Astrocyte (in vitro differentiated cells and primary cell): ENCODE measurements around the gene WDR86.

Experiments used
- CTCF ChIP-seq: IDR thresholded peaks from 2 replicates; pipeline ENCODE4 v1.5.1; 2011; ENCODE audit warnings: low read depth, mild to moderate bottlenecking, inconsistent platforms, low read length, moderate library complexity; ENCODE audit not compliant: insufficient read depth
- EZH2 ChIP-seq: IDR thresholded peaks from 2 replicates; pipeline ENCODE4 v1.6.1; 2012; ENCODE audit warnings: mild to moderate bottlenecking, low read length, inconsistent platforms; ENCODE audit not compliant: insufficient read depth

- no peak for TF ChIP-seq EZH2
- no peak for TF ChIP-seq CTCF
Observed at GRCh38 chr7:151422212-151422611, 12.4 kb upstream of the WDR86 start.
